NT2/D1 (cell line): ENCODE results near the gene SSU72.

Experiments
- DNase-seq: peaks from one replicate; pipeline ENCODE4 v3.0.0-alpha.2; 2011; ENCODE audit warnings: low read depth, low spot score
- H3K27me3 ChIP-seq: 2 replicates; pipeline ENCODE4 v1.6.0; 2011; ENCODE audit warnings: mild to moderate bottlenecking; ENCODE audit not compliant: insufficient read length, insufficient read depth
- H3K36me3 ChIP-seq: 2 replicates; pipeline ENCODE4 v1.6.1; 2011; ENCODE audit warnings: mild to moderate bottlenecking, low read length, mixed read lengths; ENCODE audit not compliant: insufficient read depth, insufficient read length
- H3K4me1 ChIP-seq: 2 replicates; pipeline ENCODE4 v1.5.1; 2011; ENCODE audit not compliant: insufficient read depth, insufficient read length
- H3K4me3 ChIP-seq: 2 replicates; pipeline ENCODE4 v1.5.1; 2011; ENCODE audit warnings: low read depth; ENCODE audit not compliant: insufficient read length
- H3K9ac ChIP-seq: 2 replicates; pipeline ENCODE4 v1.6.0; 2011; ENCODE audit warnings: low read depth; ENCODE audit not compliant: insufficient read length
- H3K9me3 ChIP-seq: 2 replicates; pipeline ENCODE4 v1.5.1; 2011; ENCODE audit warnings: mild to moderate bottlenecking, low read length; ENCODE audit not compliant: insufficient read depth
- SUZ12 ChIP-seq: IDR thresholded peaks from 2 replicates; pipeline ENCODE4 v1.6.1; 2011; ENCODE audit not compliant: insufficient read length, insufficient read depth; ENCODE audit errors: extremely low read depth
- YY1 ChIP-seq: IDR thresholded peaks from 2 replicates; pipeline ENCODE4 v1.6.1; 2011; ENCODE audit not compliant: insufficient read length, insufficient read depth
- ZNF274 ChIP-seq: IDR thresholded peaks from 2 replicates; pipeline ENCODE4 v1.6.1; 2011; ENCODE audit warnings: mild to moderate bottlenecking, low read depth, low read length

The SSU72 gene

GRCh38 chr1:1569341-1569740, 5.3 kb downstream of the SSU72 start:
- H3K4me1 ChIP-seq, result peaks cover 10% of the 10 kb centered on the region
- no peak for DNase-seq
- TF ChIP-seq YY1, result no peak
- no peak for TF ChIP-seq ZNF274
- no peak for TF ChIP-seq SUZ12
- no peak overlapping the region for H3K4me3 ChIP-seq
- no peaks in the 10 kb centered on the region for H3K27me3 ChIP-seq
- no peaks in the 10 kb centered on the region for H3K9me3 ChIP-seq
- peak overlapping the region; percentile 32 for H3K9ac ChIP-seq
- peaks cover 53% of the 10 kb centered on the region for H3K36me3 ChIP-seq

GRCh38 chr1:1567891-1568291, 6.8 kb downstream of the SSU72 start:
- Histone ChIP-seq H3K36me3 (peaks cover 61% of the 10 kb centered on the region), H3K4me3 (no peak overlapping the region), H3K9me3 (no peaks in the 10 kb centered on the region), H3K4me1 (peaks cover 11% of the 10 kb centered on the region), H3K27me3 (no peaks in the 10 kb centered on the region), H3K9ac (no peak overlapping the region)
- DNase-seq, result peak; percentile 13
- TF ChIP-seq ZNF274, result no peak
- TF ChIP-seq SUZ12, result no peak
- no peak for TF ChIP-seq YY1

- no peak overlapping the region for H3K4me3 ChIP-seq
- H3K4me1 ChIP-seq, result peaks cover 11% of the 10 kb centered on the region
- peaks cover 63% of the 10 kb centered on the region for H3K36me3 ChIP-seq
- DNase-seq, result no peak
- peak overlapping the region; percentile 64 for H3K9ac ChIP-seq
- H3K9me3 ChIP-seq, result no peaks in the 10 kb centered on the region
- no peaks in the 10 kb centered on the region for H3K27me3 ChIP-seq
- no peak for TF ChIP-seq ZNF274
- no peak for TF ChIP-seq SUZ12
- TF ChIP-seq YY1, result no peak
These were observed 7.3 kb downstream of the SSU72 start for GRCh38 chr1:1567152-1567875.

GRCh38 chr1:1565340-1565739, 9.3 kb downstream of the SSU72 start:
- H3K4me1 ChIP-seq, result peaks cover 11% of the 10 kb centered on the region
- H3K9ac ChIP-seq, result no peak overlapping the region
- no peaks in the 10 kb centered on the region for H3K27me3 ChIP-seq
- no peak overlapping the region for H3K4me3 ChIP-seq
- DNase-seq, result no peak
- no peaks in the 10 kb centered on the region for H3K9me3 ChIP-seq
- TF ChIP-seq YY1 (no peak), ZNF274 (no peak), SUZ12 (no peak)
- H3K36me3 ChIP-seq, result peaks cover 70% of the 10 kb centered on the region

GRCh38 chr1:1564268-1564667, 10.4 kb downstream of the SSU72 start:
- Histone ChIP-seq H3K9me3 (no peaks in the 10 kb centered on the region), H3K36me3 (peaks cover 70% of the 10 kb centered on the region), H3K9ac (no peak overlapping the region), H3K27me3 (no peaks in the 10 kb centered on the region), H3K4me1 (peaks cover 11% of the 10 kb centered on the region), H3K4me3 (no peak overlapping the region)
- TF ChIP-seq ZNF274 (no peak), SUZ12 (no peak), YY1 (no peak)
- DNase-seq, result no peak

- TF ChIP-seq YY1, result no peak
- no peak for TF ChIP-seq SUZ12
- TF ChIP-seq ZNF274, result no peak
- DNase-seq, result no peak
- H3K27me3 ChIP-seq, result no peaks in the 10 kb centered on the region
- peaks cover 72% of the 10 kb centered on the region for H3K36me3 ChIP-seq
- no peak overlapping the region for H3K4me3 ChIP-seq
- no peaks in the 10 kb centered on the region for H3K9me3 ChIP-seq
- H3K9ac ChIP-seq, result no peak overlapping the region
- peaks cover 11% of the 10 kb centered on the region for H3K4me1 ChIP-seq
These were observed 11.0 kb downstream of the SSU72 start for GRCh38 chr1:1563688-1564087.

GRCh38 chr1:1562556-1563195, 12.0 kb downstream of the SSU72 start:
- no peaks in the 10 kb centered on the region for H3K9me3 ChIP-seq
- no peak for TF ChIP-seq YY1
- TF ChIP-seq SUZ12, result no peak
- no peak for TF ChIP-seq ZNF274
- no peak overlapping the region for H3K9ac ChIP-seq
- H3K36me3 ChIP-seq, result peaks cover 78% of the 10 kb centered on the region
- no peak for DNase-seq
- peaks cover 11% of the 10 kb centered on the region for H3K4me1 ChIP-seq
- H3K27me3 ChIP-seq, result no peaks in the 10 kb centered on the region
- no peak overlapping the region for H3K4me3 ChIP-seq
